ENCODE measurements around the gene PAF1.

DNA sequence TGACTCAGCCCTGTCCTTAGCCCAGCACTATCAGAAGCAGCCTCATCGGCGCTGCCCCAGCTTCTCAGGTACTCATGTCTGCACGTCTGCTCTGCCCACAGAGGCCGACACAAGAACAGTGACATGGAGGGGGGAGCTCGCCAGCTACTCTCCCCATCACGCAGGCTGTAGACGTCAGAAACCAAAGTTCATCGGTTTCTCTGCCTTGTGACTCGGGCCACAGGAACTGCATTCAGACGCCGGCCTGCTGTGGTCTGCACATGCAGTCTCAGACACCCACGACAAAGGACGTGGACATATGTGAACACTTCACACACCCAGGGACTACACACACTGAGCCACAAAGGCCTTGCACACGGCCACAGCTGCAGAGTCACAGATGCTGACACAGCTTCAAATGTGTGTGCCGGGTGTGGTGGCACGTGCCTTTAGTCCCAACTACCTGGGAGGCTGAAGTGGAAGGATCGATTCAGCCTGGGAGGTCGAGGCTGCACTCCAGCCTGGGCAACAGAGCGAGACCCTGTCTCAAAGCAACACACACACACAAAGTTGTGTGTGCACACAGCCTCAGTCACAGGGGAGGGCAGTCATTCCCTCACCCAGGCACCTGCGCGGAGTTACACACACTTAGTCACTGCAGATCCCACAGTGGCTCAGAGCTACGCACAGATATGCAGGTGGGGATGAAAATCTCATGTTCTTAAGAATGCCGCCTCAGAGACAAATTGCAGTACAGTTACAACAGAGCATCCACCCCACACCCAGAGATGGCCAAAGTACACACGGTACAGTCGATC lies 10.8 kb upstream of the PAF1 start:
- TF ChIP-seq EZH2 (IDR thresholded peaks at IDR 0.05), result no peak
- TF ChIP-seq POLR2AphosphoS5 (IDR thresholded peaks at IDR 0.05; ENCODE audit: borderline replicate concordance, low read depth, low read length), result no peak
- TF ChIP-seq FOXP2 (optimal IDR thresholded peaks at IDR 0.05; ENCODE audit: control extremely low read depth, extremely low read length, insufficient read depth), result no peak

Measured in SK-N-MC (cell line).